H1 (cell line): Measurements from ENCODE around the gene FDXACB1. TPM values are rescaled to one million over a fixed set of nuclear protein-coding genes. Genes with fewer than 3 reads are reported as not detected.

Source experiments
- CTCF ChIA-PET: fragments of 300-600 bp; sonication (Branson Sonifier 250); formaldehyde crosslinking; loops from one replicate; lab custom pipeline; 2021; ENCODE audit not compliant: partially characterized antibody; lab: Charles Lee
- POLR2A ChIA-PET: fragments of 300-600 bp; sonication (Branson Sonifier 250); formaldehyde crosslinking; loops from one replicate; lab custom pipeline; 2021; ENCODE audit warnings: inconsistent platforms; ENCODE audit not compliant: partially characterized antibody; lab: Charles Lee
- DNase-seq, 2 experiments: peaks; one replicate each; pipeline versions ENCODE4 v3.0.0 to v3.0.0-alpha.2; 2010 to 2022; ENCODE audit warnings: low spot score in 2 of 2, low read depth in 1 of 2, mixed read lengths in 1 of 2
- FAIRE-seq: peaks from 2 replicates; lab custom pipeline; 2011; peaks lifted over from hg19 to GRCh38; lab: Jason Lieb, UNC
- H2AFZ ChIP-seq: 2 replicates; pipeline ENCODE4 v1.8.1; 2012; ENCODE audit warnings: low read length, inconsistent platforms
- H2AK5ac ChIP-seq: 2 replicates; pipeline ENCODE4 v1.6.1; 2013; ENCODE audit warnings: low read depth, low read length
- H2BK120ac ChIP-seq: replicated peaks from 2 replicates; pipeline ENCODE3; 2013; ENCODE audit warnings: low read depth, low read length, inconsistent platforms
- H2BK12ac ChIP-seq: 2 replicates; pipeline ENCODE4 v1.6.1; 2013; ENCODE audit warnings: low read depth, low read length
- H2BK15ac ChIP-seq: 2 replicates; pipeline ENCODE4 v1.6.1; 2013; ENCODE audit warnings: low read length
- H2BK20ac ChIP-seq: 2 replicates; pipeline ENCODE4 v1.6.1; 2013; ENCODE audit warnings: low read length
- H2BK5ac ChIP-seq: 2 replicates; pipeline ENCODE4 v1.6.1; 2013; ENCODE audit warnings: low read depth, low read length
- H3K14ac ChIP-seq: 2 replicates; pipeline ENCODE4 v1.6.1; 2013; ENCODE audit warnings: inconsistent platforms; ENCODE audit not compliant: insufficient read length
- H3K18ac ChIP-seq: 2 replicates; pipeline ENCODE4 v1.6.1; 2013; ENCODE audit warnings: low read length; ENCODE audit errors: extremely low read depth
- H3K23ac ChIP-seq: 2 replicates; pipeline ENCODE4 v1.6.1; 2013; ENCODE audit warnings: inconsistent platforms; ENCODE audit not compliant: insufficient read length
- H3K23me2 ChIP-seq: 2 replicates; pipeline ENCODE4 v1.6.1; 2013; ENCODE audit warnings: low read depth, low read length
- H3K27ac ChIP-seq: 2 replicates; pipeline ENCODE4 v1.6.1; 2011; ENCODE audit warnings: low read depth, low read length, inconsistent platforms
- H3K27me3 ChIP-seq, 4 experiments: replicated peaks in 1 of 4; 1 replicate in 1 of 4; 2 replicates in 3 of 4; pipeline versions ENCODE4 v1.6.1 to v1.8.1; 2011 to 2013; ENCODE audit warnings: low read length in 3 of 4, mild to moderate bottlenecking in 3 of 4, inconsistent platforms in 2 of 4, mixed read lengths in 2 of 4, moderate library complexity in 1 of 4; ENCODE audit not compliant: control insufficient read depth in 3 of 4, insufficient read depth in 3 of 4; ENCODE audit errors: extremely low read depth in 1 of 4
- H3K36me3 ChIP-seq, 4 experiments: 2 replicates each; pipeline versions ENCODE4 v1.6.1 to v1.8.1; 2011 to 2013; ENCODE audit warnings: mild to moderate bottlenecking in 4 of 4, low read length in 3 of 4, moderate library complexity in 2 of 4, control low read depth in 1 of 4, inconsistent platforms in 1 of 4; ENCODE audit not compliant: insufficient read depth in 4 of 4, control insufficient read depth in 2 of 4
- H3K4ac ChIP-seq: replicated peaks from 2 replicates; pipeline ENCODE3; 2013; ENCODE audit warnings: low read length, low read depth, mixed read lengths, inconsistent platforms; ENCODE audit not compliant: insufficient read length
- H3K4me1 ChIP-seq, 4 experiments: replicated peaks in 1 of 4; 1 replicate in 1 of 4; 2 replicates in 3 of 4; pipeline versions ENCODE4 v1.6.1 to v1.8.1; 2011 to 2013; ENCODE audit warnings: low read length in 3 of 4, inconsistent platforms in 2 of 4, mixed read lengths in 1 of 4; ENCODE audit not compliant: insufficient read depth in 4 of 4, control insufficient read depth in 3 of 4
- H3K4me2 ChIP-seq, 2 experiments: 2 replicates each; pipeline versions ENCODE4 v1.6.1 to v1.8.1; 2011 to 2013; ENCODE audit warnings: low read depth in 2 of 2, low read length in 2 of 2, control low read depth in 1 of 2, inconsistent platforms in 1 of 2, mild to moderate bottlenecking in 1 of 2; ENCODE audit not compliant: insufficient read depth in 1 of 2
- H3K4me3 ChIP-seq, 4 experiments: fragments of 200-600, 300-600 bp in 1 of 4; sonication (generic), shearing (Covaris generic), sonication (Bioruptor Twin) in 1 of 4; 2 replicates each; pipeline versions ENCODE4 v1.5.1 to v1.8.1; 2011 to 2016; ENCODE audit warnings: low read length in 4 of 4, low read depth in 3 of 4, control low read depth in 2 of 4, inconsistent platforms in 2 of 4, mild to moderate bottlenecking in 2 of 4, mixed read lengths in 1 of 4, moderate library complexity in 1 of 4; ENCODE audit not compliant: insufficient read depth in 2 of 4; ENCODE audit errors: extremely low read depth in 1 of 4
- H3K56ac ChIP-seq: replicated peaks from 2 replicates; pipeline ENCODE3; 2013; ENCODE audit warnings: low read depth, mild to moderate bottlenecking, mixed read lengths, low read length, inconsistent platforms; ENCODE audit not compliant: insufficient read length
- H3K79me1 ChIP-seq: 2 replicates; pipeline ENCODE4 v1.6.1; 2013; ENCODE audit warnings: low read depth, low read length, control low read depth
- H3K79me2 ChIP-seq, 2 experiments: 2 replicates each; pipeline versions ENCODE4 v1.6.1 to v1.8.1; 2012 to 2013; ENCODE audit warnings: low read length in 2 of 2, mild to moderate bottlenecking in 2 of 2, inconsistent platforms in 1 of 2; ENCODE audit not compliant: insufficient read depth in 2 of 2, control insufficient read depth in 1 of 2
- H3K9ac ChIP-seq, 4 experiments: replicated peaks in 1 of 4; 1 replicate in 1 of 4; 2 replicates in 3 of 4; pipeline versions ENCODE4 v1.6.1 to v1.8.1; 2011 to 2013; ENCODE audit warnings: low read depth in 3 of 4, low read length in 3 of 4, control low read depth in 2 of 4, mild to moderate bottlenecking in 2 of 4, moderate library complexity in 2 of 4, inconsistent platforms in 1 of 4; ENCODE audit errors: extremely low read depth in 1 of 4
- H3K9me3 ChIP-seq, 2 experiments: 2 replicates each; pipeline versions ENCODE4 v1.6.1 to v1.8.1; 2012 to 2013; ENCODE audit warnings: mild to moderate bottlenecking in 2 of 2, moderate library complexity in 2 of 2, control low read depth in 1 of 2, inconsistent platforms in 1 of 2, low read depth in 1 of 2, low read length in 1 of 2, mixed read lengths in 1 of 2; ENCODE audit not compliant: insufficient read depth in 2 of 2
- H4K20me1 ChIP-seq, 2 experiments: replicated peaks in 1 of 2; 2 replicates each; pipeline versions ENCODE3 to v1.8.1; 2011 to 2013; ENCODE audit warnings: inconsistent platforms in 2 of 2, low read length in 2 of 2, mild to moderate bottlenecking in 1 of 2; ENCODE audit not compliant: insufficient read depth in 2 of 2, control insufficient read depth in 1 of 2
- H4K5ac ChIP-seq: 2 replicates; pipeline ENCODE4 v1.6.1; 2013; ENCODE audit warnings: low read length, low read depth, mixed read lengths, inconsistent platforms; ENCODE audit not compliant: insufficient read length
- H4K8ac ChIP-seq: 2 replicates; pipeline ENCODE4 v1.8.0; 2013; ENCODE audit warnings: mild to moderate bottlenecking, moderate library complexity, low read length, inconsistent platforms; ENCODE audit not compliant: insufficient read depth; ENCODE audit errors: extremely low read depth
- H4K91ac ChIP-seq: replicated peaks from 2 replicates; pipeline ENCODE3; 2013; ENCODE audit warnings: low read length, mixed read lengths, inconsistent platforms; ENCODE audit not compliant: insufficient read length
- HDAC2 ChIP-seq, 2 experiments: fragments of 300-600 bp in 1 of 2; sonication (generic) in 1 of 2; IDR thresholded peaks; 2 replicates each; pipeline ENCODE4 v1.6.1; 2011 to 2012; ENCODE audit warnings: low read depth in 2 of 2, low read length in 2 of 2, mild to moderate bottlenecking in 2 of 2, moderate library complexity in 2 of 2, borderline replicate concordance in 1 of 2, inconsistent platforms in 1 of 2
- RFX5 ChIP-seq: IDR thresholded peaks from 2 replicates; pipeline ENCODE4 v1.6.1; 2011; ENCODE audit warnings: low read depth, low read length, improper control_type of control experiment, borderline replicate concordance
- polyA plus RNA-seq, 7 experiments: library from polyadenylated mRNA; depleted of rRNA in 3 of 7; stranded (reverse) in 5 of 7; unstranded in 2 of 7; fragments of >200 nt in 5 of 7; fragments of 200-250 nt in 2 of 7; gene quantifications; 1 replicate in 5 of 7; 2 replicates in 1 of 7; 4 replicates in 1 of 7; pipeline versions ENCODE4 v1.2.1 to v1.2.3, GENCODE V29; 2011 to 2013; ENCODE audit warnings: missing spikeins in 2 of 7, mixed read lengths in 2 of 7
- total RNA-seq: library from RNA; stranded (reverse); fragmentation: NEBNext Ultra II Directional; extraction: Animal tissue kit (Norgen Biotek cat#: 25700); gene quantifications from 2 replicates; pipeline ENCODE4 v1.2.1, GENCODE V29; 2021

FDXACB1 gene
- total and polyA plus RNA-seq, 2 of the 8 experiments (the other 6 are each of a cell fraction or from before 2014, with no cell fraction given): 1.4 to 2.3 TPM

DNA sequence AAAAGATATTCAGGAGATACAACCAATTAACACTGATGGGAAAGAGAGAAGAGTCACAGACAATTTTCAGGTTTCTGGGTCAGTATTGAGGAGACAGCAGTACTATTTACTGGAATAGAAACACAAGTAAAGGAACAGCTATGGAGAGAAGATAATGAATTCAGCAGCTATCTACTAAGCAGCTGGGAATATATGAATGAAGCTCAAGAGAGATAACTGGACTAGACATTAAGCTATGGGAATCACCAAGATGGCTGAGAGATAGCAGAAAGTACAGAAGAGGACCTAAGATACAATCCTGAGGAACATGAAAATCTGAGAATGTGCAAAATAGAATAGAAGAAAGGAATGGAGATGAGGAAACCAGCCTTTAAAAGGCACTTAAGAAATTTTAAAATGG lies 23.5 kb downstream of the FDXACB1 start:
- DNase-seq: no peak
- Histone ChIP-seq H2BK20ac (no peak overlapping the region), H3K27me3 (no peaks in the 10 kb centered on the region), H3K9me3 (no peaks in the 10 kb centered on the region), H3K14ac (no peak overlapping the region), H2AK5ac (no peak overlapping the region), H3K79me2 (no peaks in the 10 kb centered on the region), H3K36me3 (peaks cover 0 to 13% (median 0%) of the 10 kb centered on the region in 4 experiments; a peak in 2 of 8 replicates), H3K23me2 (no peaks in the 10 kb centered on the region), H4K8ac (no peak overlapping the region), H2BK120ac (no peak overlapping the region), H3K18ac (no peak overlapping the region), H3K4me1 (no peaks in the 10 kb centered on the region)
- CTCF ChIA-PET: interaction anchor here (1.0 to 1.9 kb wide), 4 partner anchors 9 to 126 kb away, joined by 3 to 7 read pairs (median 4); no protein-coding TSS in a partner anchor
- no peak for TF ChIP-seq RFX5
- TF ChIP-seq HDAC2 (IDR thresholded peaks at IDR 0.05; ENCODE audit: borderline replicate concordance in 1 of 2, low read depth in 2 of 2, low read length in 2 of 2): no peak
- TF ChIP-seq, all 59 proteins: peak for 0
- H3K23ac ChIP-seq: no peak overlapping the region
- H2AFZ ChIP-seq: no peak overlapping the region
- H2BK5ac ChIP-seq: no peak overlapping the region
- H2BK12ac ChIP-seq: no peak overlapping the region
- no peak overlapping the region for H3K4me3 ChIP-seq
- no peak overlapping the region for H2BK15ac ChIP-seq
- no peak overlapping the region for H4K5ac ChIP-seq
- no peak for FAIRE-seq
- no peak overlapping the region for H3K4ac ChIP-seq
- no peak overlapping the region for H3K56ac ChIP-seq
- H3K4me2 ChIP-seq: no peak overlapping the region
- H4K20me1 ChIP-seq: no peaks in the 10 kb centered on the region
- H4K91ac ChIP-seq: no peak overlapping the region
- H3K9ac ChIP-seq: no peak overlapping the region
- no peak overlapping the region for H3K27ac ChIP-seq
- no peaks in the 10 kb centered on the region for H3K79me1 ChIP-seq
- POLR2A ChIA-PET: interaction anchor here (0.8 kb wide), 1 partner anchor 73 kb away, joined by 3 read pairs; no protein-coding TSS in a partner anchor
